Stimulated activated CD4-positive, alpha-beta T cell treated with anti-CD3 and anti-CD28 coated beads, Interleukin-15, amount 100 ng/mL, for 48 hours (primary cell): ENCODE data around the gene CDH23.

Experiments used
- DNase-seq, 2 donors: peaks; one replicate each; pipeline ENCODE4 v3.0.0-alpha.2; 2020; ENCODE audit warnings: low read depth in 2 of 2

The CDH23 gene

DNA sequence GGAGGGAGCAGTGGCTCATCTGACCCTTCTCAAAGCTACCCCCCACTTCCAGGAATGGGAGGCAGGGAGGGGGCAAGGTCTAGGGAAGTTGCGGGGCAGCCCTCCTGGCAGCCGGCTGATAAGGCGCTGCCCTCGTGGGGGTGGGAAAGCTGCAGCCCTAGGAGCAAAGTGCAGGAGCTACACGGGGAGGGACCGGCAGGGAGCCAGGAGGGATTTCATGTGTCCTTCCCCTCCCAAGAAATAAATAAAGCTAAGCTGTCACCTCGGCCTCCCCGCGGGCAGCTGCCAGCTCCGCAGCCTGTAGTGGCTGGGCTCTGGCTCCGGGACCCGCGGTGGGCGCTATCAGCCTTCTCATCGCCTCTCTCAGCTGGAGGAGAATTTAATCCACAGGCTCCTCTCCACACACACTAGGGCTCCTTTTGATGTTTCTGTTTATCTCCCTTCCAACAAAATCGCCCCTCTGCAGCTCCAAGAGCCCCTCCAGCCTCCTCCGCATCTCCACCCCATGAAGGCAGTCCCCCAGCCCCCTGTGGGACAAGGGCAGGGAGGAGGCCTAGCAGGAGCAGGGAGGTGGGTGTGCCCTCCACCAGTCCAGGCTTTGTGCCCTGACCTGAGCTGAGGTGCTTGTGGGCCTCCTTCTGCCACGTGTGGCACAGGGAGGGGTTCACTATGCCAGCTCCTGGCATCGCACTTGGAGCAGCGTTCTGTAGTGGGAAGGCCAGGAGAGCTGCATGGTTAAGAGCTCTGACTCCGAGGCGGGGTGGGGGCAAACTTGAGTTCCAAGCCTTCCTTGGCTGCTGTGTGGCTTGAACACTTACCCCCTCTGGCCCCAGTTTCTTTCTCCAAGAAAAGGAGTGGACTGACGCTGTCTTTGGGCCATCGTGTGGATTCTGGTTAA, 242.4 kb downstream of the CDH23 start:
- DNase-seq, result no peak

DNA sequence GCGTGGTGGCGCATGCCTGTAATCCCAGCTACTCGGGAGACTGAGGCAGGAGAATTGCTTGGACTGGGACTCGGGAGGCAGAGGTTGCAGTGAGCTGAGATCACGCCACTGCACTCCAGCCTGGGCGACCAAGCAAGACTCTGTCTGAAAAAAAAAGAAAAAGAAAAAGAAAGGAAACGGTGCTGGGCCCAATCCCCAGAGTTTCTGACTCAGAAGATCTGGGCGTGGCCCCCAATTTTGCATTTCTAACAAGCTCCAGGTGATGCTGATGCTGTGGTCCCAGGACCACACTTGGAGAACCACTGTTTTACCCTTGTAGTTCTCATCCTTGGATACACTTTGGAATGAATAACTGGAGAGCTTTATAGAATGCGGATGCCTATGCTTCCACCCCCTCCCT, 243.9 kb downstream of the CDH23 start:
- DNase-seq, result no peak

DNA sequence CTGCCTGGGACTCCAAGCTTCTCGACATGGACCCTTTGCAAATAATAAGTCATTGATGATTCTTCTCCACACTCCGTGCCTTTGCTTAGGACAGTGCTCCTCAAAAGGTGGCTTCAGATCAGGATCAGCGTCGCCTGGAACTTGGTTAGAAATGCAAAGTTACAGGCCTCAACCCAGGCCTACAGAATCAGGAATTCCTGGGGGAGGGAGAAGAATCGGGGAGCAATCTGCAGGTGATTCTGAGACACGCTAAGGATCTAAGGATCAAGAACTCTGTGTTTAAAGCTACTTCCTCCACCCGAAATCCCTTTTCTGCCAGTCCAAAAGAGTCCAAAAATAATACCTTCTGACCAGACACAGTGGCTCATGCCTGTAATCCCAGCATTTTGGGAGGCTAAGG, 244.7 kb downstream of the CDH23 start:
- DNase-seq, result no peak

DNA sequence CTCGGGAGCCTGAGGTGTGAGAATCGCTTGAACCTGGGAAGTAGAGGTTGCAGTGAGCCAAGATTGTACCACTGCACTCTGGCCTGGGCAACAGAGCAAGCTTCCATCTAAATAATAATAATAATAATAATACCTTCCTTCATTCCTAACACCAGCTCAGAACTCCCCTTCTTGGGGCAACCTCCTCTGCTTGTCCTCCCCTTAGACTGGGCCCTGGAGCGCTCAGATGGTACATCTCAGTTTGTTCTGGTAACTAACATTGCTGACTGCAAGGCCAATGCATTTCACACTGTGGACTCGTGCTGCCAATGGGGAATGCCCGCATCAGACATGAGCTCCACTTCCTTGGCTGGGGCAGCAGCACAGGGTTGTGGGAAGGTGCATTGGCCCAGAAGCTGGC, 245.3 kb downstream of the CDH23 start:
- no peak for DNase-seq

DNA sequence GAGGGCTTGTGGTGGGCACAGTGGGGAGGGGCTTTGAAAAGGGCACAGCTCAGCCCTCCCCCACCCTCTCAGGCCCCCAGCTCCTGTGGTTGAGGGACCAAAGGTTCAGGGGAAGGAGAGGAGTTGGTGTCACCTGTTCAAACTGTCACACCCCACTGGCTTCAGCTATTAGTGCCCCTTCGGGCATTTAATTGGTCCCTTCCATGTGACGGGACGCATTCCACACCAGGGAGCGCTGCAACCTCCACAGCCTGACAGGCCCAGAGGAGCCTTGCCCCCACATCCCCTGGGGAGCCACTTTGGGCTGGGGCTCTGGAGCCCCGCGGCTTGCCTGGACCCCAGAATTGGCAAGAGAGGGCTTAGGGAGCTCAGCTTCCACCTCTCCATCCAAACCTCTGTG, 247.2 kb downstream of the CDH23 start:
- DNase-seq, result no peak

DNA sequence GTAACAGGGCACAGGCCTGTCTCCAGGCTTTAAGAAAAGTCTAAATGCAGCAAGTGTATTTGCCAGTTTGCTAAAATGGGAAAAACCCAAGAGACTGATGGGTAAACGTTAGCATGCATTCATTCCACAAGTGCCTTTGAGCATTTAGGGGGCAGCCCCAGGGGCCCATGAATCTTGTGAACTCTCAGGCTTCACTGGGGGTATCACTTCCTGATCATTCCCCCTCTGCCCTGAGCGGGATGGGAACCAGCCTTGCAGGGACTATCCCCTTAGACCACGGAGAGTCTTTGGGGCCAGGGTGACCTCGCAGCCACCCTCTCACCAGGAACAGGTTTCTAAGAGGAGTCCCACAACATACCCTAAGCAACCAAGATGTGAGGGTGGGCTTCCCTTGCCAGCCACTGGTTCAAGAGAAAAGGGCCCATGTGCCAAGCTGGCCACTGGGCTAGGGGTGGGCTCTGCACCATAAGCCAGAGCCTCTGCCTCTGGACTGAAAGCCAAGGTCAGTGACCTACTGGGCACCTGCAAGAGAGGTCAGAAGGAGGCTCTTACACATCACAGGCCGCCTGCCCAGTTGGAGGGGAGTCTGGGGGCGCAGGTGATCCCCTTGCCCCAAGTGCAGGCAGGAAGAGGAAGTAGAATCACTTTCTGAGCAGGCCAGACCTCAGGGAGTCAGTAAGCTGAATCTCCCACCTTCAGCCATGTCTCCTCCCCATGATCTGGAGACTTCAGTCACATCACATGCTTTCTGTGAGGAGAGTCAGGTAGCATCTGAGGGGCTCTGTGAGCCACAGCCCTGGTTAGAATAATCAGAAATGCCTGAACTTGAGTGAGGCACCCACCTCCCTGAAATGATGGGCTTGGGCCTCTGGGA, 247.8 kb downstream of the CDH23 start:
- DNase-seq, result no peak

DNA sequence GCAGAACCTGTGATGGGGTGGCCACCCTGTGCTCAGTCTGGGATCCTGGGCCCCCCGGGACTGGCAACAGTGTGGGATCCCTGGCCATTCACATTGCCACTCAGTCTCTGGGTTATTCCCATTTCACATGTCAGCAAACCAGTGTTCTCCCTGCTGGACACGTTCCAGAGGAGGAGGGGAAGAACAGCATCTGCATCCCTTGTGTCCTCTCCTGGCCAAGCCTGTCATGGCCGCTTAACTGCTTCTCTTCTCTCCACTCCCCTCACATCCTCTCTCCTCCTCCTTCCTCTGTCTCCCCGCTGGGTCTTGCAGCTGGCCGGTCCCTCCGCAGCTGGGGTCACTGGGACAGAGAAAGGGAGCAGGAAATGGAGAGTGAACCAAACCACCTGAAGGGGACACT, 248.5 kb downstream of the CDH23 start:
- DNase-seq, result no peak

DNA sequence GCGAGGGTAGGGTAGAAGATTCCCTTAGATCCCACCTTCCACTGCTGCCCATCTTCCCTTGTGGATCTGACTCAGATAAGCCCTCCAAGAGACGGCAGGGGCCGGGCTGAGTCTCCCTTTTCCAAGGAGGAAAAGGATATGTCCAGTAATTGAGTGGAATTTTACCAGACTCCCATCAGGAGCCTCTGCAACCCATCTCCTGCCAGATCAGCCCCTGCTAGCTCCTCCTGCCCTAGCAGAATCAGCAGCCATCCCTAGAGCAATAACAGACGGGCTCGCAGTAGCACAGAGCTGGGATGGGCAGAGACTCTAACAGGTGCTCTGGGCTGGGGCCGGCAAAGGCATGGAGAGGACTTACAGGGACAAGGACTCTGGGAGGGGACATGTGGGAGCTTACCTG, 249.3 kb downstream of the CDH23 start:
- no peak for DNase-seq

DNA sequence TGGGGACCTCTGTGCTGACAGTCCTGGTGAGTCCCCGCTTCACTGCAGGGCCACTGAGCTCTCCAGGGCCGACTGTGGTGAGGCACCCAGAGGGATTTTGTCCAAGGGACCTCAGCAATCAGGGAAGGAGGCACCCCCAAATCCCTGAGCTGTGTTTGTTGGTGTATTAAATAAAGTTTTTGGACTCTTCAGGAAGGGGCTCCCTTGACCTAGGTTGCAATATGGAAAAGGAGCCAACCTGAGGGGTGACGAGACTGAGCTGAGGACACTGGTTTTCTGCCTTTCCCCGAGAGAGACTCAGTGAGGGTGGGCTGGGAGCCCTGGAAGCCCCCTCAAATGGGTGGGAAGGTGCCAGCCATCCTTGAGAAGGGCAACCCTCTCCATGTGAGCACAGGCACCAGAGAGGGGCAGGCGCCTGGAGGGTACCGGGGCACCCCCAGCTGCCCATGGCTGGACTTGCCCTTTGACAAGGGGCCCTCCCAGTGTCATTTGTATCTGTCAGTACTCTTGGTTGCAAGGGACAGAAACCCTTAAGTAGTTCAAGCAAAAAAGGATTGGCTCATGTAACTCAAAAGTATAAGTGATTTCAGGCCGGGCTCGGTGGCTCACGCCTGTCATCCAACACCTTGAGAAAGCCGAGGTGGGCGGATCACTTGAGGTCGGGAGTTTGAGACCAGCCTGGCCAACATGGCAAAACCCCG, 250.0 kb downstream of the CDH23 start:
- no peak for DNase-seq

DNA sequence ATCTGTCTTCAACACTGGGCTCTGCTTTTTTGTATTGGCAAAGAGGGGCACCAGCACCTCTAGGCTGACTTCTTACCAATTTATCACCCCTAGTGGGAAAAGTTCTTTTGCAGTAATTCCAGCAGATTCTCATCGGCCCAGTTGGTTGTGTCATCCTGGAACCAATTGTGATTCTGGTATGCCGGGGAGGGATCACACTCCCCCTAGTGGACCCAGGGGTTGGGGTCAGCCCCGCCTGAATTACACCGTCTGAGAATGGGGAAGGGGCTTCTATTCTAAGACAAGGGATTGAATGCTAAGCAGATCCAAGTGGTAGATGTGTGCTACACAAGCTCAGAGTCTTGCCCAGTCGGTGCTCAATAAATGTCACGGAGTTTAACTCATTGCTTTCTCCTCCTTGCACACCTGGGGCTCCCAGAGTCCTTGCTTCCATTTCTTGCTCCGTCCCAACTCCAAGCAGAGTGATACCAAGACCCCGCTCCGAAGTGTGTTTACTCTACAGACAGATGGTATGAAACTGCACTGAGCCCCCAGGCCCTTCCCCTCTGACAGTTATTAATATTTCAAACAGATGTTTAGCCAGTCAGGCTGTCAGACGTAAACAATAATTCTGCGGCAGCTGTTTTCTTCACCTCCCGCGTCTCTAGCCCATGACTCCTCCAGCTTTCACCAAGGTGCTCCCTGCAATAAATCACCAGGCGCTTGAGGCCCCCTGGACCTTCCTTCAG, 251.0 kb downstream of the CDH23 start:
- DNase-seq, result no peak

DNA sequence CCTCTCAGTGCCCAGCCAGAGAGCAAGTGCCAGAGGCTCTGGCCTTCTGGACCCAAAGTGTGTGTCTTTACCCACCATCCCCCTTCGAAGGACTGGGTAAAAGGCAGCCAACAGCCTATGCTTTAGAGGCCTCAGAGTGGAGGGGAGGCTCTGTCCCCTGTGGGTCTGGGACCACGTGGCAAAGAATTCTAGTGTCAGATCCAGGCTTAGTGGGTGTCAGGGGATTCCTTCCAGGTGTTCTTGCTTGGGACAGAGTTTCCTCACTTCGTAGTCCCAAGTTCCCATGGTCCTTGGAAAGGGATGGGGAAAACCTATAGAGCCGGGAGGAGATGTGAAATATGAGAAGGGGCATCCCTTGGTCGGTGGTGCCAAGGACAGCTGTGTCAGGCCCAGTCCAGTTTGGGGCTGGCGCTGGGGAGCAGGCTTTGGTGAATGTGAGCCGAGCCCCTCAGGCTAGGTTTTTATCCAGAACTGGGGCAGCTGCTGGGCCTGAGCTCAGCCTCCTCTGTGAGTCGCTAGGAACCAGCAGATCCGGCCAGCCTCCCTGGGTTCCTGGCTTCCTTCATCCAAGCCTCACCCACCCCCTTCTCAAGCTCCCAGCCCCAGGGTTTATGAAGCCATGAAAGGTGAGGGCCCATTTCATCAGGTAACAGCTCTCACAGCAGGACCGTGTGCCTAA, 251.7 kb downstream of the CDH23 start:
- DNase-seq, result no peak

DNA sequence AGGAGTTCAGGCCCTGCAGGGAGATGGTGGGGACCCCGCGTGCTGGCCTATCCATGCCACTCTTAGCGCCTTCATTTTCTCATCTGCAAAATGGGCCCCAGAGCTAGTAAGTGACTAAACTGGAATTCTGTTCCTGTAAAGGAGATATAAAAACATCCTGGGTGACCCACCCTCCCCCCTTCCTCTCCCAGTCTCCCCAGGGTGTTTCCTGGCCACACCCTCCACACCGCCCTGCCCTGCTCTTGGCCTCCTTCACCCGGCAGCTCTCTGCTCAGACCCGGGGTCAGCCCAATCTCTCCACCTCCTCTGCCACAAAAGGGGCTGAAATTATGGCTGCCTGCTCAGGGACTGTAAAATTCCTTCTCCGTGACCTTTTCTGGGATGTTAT, 252.2 kb downstream of the CDH23 start:
- DNase-seq, result no peak

DNA sequence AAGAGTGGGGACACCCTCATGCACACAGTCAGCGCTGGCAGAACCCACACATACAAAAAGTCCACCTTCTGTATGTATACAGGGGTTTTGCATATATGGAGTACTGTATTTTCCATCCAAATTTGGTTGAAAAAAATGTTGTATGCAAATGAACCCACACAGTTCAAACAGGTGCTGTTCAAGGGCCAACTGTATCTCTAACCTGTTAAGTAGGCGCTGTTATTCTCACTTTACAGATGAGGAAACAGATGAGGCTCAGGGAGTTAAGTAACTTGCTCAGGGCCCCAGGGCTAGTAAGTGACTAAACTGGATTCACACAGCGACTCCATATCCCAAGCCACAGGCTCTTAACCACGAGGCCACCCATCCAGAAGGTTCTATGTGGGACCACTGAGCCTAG, 252.9 kb downstream of the CDH23 start:
- no peak for DNase-seq

DNA sequence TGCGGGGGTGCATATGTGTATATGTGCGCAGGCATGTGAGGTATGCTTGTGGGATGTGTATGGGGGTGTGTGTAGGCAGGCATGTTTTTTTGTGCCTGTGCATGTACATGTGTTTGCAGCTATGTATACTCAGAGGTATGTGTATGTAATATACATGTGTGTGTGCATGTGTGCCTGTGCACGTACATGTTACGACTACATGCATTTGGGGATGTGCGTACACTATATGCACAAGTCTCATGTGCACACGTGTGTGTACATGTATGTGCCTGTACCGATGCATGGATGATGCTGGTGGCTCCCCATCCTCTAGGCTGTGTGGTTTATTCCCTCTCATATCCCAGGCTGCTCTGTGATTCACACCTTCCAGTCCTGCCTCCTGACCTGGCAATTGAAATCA, 253.7 kb downstream of the CDH23 start:
- DNase-seq, result no peak

DNA sequence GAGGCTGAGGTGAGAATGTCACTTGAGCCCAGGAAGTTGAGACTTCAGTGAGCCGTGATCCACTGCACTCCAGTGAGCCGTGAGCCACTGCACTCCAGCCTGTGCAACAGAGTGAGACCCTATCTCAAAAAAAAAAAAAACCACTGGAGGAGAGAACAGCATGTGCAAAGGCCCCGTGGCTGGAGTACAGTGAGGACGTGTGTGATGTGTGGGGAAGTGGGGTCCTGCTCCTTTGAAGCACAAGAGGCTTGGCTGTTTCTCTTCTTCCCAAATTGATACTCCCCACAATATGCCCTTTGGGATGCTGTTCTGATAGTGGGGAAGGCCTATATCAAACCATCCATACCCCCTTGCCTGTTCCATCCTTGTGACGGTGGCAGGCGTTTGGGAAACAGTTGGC, 254.7 kb downstream of the CDH23 start:
- DNase-seq, result no peak

DNA sequence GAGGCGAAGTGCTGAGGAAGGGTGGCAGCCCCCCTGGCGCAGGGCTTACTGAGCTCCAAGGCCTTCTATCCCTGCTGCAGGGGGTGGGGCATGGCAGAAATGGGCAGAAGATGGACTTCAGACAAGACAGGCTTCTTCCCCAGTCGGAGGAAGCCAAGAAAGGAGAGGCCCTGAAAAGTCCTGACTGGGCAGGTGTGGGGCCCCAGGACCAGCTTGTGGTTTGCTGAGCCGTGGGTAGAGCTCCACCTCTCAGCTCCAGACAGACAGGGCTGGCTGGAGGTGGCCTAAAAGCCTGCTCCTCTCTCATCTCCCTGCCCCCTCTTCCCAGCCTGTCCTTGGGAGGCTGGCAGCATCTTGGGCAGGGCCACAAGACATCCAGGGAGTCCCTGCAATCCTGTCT, 255.2 kb downstream of the CDH23 start:
- no peak for DNase-seq

DNA sequence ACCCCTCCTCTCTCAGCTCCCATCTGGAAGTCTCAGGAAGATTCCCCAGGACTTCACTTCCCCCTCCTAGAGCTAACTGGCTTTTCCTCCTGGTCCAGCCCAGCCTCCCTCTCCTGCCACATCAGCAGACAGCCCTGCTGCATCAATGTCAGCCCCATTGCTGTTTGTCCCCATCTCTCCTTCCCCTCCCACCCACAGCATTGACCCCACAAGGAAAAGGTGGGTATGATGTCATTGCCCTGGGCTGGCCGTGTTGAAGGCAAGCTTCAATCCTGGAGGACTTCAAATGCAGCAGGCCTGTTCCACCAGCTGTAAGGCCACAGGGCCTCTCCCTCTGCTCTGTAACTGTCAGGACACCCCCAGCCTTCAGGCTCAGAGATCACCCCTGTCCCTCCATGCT, 256.3 kb downstream of the CDH23 start:
- no peak for DNase-seq

DNA sequence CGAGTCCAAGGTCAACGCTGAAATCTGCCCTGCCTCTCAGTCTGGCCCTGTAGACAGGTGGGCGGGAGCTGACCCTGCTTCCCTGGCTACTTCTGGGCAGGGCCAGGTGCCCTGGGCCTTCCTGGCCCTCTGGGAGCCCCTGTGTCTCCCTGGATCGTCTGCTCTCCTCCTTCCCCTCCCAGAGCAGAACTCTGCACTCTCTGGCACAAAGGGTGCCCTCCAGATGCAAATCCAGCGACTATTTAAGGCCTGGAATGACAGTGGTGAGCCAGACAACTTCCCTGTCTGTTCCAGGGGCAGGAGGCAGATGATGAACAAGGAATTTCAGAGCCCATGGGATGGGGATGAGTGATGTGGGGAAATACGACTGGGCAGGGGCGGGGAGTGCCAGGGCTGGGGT, 259.5 kb downstream of the CDH23 start:
- no peak for DNase-seq

DNA sequence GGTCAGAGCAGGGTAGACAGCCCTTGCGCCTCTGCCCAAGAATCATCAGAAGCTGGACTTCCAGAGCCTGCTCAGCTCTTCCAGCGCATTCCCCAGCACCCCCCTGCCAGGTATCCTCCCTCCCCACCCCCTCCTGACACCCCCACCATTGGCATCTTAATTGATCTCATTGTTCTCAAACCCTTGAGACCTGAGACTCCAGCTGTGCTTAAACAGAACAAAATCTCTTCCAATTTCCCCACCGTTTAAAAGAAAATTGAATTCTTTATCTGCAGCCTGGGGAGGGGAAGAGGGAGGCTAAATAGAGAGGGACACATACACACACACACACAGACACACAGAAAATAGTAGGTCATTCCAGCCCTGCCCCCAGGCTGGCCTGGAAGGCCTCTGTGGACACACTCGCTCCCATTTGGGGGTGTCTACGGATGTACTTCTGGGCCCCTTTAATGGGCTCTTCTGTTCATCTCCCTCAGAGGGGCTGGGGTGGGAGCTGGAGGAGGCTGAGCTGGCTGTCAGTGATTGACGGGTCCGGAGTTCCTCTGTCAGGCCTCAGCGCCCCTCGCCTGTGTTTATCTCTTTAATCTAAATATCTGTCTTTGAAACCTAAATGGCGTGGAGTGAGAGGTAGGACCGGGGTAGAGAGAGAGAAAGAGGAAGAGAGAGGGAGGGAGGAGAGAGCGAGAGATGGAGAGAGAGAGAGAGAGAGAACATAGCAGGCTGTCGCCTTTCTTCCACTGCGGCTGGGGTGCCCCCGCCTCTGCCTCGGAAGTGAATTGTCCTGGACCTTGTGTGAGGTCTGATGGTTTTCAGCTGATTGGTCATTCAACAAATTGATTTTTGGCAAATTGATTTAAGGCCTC, 261.1 kb downstream of the CDH23 start:
- DNase-seq, result no peak

DNA sequence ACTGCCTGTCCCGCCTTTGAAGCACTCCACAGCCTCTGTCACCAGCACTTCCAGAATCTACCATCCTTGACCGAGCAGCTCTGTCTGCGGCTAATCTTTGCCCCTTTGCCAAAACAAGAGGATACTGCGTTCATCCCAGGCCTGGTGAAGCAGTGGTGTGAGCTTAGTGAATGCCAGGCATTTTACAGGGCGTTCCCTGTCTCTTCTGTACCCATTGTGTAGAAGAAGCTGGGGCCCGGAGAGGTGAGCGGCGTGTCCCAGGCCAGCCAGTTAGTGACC, 261.7 kb downstream of the CDH23 start:
- DNase-seq, result no peak
